ENCODE data around the gene PPP2CA. TPM values are rescaled to one million over a fixed set of nuclear protein-coding genes. Genes with fewer than 3 reads are reported as not detected.
"Not testable (repeated sequence)": the region's sequence is repeated elsewhere in the genome, so short reads cannot be mapped to it uniquely, and the experiment has no call there.

Gene PPP2CA
- polyA plus RNA-seq, 10 donors: 113 to 134 (median 125) TPM

GRCh38 chr5:134152173-134152832, 73.6 kb downstream of the PPP2CA start:
- DNase-seq: not testable (repeated sequence)

DNA sequence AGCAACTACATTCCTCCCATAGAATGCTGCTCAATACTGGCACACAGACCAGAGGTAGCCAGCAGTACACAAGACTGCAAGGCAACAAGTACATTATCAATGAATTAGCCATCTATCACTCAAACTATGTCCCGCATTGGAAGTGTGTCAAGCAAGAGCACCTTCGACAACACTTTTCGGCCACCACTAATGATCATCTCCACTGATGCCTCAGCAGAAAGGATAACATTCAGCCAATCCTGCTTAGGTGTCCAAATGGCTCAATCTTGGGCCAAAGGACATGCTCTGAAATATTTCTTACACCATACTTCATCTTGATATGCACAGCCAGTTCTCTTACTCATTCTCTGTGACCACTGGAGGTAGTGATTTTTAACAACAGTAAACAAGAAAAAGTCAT, 74.2 kb downstream of the PPP2CA start:
- DNase-seq: no peak

DNA sequence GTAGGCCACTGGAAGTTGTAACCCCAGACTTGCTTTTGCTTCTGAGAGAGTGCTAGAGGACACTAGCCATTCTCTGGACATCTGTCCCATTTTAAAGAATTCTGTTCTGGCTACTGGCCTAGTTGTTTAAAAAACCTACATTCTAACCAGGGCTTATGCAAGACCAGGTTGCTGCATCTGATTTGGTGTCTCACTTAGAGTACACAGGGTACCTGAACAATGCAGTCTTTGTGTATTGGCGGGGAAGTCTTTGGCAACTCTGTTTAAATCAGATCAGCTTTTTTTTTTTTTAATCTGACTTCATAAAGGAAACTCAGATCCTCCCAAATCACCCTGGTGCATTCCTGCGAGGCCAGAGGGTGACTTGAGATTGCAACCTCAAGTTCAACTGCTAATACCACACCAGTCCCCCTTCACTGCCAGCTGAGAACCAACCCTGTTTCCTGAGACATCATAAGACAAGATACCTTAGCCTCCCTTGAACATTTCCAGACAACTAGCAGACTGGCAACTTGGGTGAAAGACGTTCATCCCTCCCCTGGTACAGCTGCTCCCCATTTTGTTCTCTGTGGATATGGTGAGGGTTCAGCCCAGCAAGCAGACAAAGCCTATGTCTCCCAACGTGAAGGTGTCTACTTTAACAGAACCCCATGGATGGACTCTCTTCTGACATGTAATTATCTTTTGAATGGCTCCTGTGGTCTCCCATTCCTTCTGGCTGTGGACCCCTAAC, 76.1 kb downstream of the PPP2CA start:
- DNase-seq: no peak

DNA sequence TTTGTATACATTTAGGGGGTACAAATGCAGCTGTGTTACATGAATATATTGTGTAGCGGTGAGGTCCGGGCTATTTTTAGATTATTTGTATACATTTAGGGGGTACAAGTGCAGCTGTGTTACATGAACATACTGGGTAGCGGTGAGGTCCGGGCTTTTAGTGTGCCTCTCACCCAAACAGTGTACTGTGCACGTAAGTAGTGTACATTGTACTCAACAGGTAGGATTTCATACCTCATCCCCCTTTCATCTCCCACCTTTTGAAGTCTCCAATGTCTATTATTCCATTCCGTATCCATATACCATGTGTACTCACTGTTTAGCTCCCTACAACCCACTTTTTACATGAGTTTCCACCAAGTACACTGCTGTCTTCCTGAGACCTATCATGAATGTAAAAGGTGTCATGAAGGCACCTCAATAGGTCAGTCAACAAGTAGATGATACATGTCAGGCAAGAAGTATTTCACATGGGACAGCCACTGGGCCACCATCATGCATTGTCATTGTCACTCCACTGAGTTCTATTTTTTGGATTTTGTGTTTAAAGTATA, 76.8 kb downstream of the PPP2CA start:
- no peak for DNase-seq

- no peak for DNase-seq
Observed at GRCh38 chr5:134148316-134148715, 77.6 kb downstream of the PPP2CA start.

DNA sequence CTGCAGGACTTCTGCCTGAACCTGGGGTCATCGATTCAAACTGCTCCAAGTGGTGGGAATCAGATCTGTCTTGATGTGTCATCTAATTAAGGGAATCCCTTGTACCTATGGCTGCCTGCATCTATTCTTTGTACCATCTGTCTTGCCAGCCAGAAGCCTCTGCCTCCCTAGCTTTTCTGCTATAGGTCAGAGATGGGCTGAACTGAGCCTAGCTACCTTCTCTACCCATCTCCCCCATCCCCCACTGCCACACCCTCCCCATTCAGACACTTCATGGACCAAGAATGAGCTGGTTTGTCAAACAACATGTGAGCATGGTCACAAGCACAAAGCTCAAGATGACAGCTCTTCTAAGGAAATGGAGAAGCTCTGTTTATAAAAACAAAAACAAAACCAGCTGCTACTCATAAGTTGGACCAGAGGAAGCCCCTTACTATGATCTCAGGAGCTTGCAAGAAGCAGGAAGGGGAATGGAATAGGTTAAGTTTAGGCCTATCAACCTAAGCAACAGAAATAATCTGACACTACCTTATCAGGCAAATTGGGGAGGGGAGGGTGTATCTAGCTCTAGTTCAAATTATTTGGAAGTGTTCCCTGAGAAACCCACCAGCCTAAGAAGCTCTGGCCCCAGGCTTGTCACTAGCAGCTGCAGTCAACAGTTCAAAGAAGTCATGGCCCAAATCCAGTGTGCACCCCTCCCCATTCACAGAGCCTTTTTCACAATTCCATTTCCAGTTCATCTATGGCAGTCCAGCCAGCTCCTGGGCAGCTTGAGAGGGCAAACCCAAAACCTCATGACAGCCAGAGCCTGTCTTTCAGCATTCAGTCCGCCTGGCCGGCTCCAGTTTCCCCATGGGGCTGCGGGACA, 79.0 kb downstream of the PPP2CA start:
- no peak for DNase-seq

GRCh38 chr5:134145779-134146581, 79.9 kb downstream of the PPP2CA start:
- DNase-seq: peak; percentile 51 to 80 (median 71)

DNA sequence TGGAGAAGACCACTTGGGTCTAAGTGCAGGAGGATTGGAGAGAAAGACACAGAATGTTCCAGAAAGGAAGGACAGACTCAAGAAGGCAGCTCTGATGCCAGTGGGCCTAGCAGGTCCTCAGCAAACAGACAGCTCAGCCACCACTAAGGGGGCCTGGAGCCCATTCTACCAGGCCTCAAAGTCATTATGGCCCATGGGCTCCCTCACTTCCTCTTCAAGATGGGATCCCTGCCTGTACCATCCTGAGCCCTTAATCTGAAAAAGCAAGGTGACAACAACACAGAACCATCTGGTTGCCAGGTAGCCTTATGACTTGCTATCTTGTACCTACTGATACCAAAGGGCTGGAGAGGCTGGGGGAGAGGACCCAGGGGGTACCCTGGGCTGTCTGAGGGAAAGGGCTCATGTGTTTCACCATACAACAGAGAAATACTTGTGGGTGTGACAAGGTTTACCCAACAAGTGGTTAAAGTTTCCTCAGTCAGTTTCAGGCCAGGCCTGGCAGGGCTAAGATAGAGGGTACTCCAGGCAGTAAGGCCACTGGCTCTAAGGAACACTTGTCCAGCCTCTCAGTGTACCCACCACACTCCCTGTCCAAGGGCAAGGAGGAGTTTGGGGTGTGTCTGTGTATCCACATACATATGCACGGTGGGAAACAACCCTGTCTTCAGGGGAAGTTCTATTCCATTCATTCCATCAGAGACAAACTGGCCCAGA, 80.7 kb downstream of the PPP2CA start:
- DNase-seq: no peak

Other genes starting within 250 kb of the PPP2CA start
- 100 to 1,000 TPM; 194 to 257 (median 229) TPM for gene VDAC1, start 221.1 kb downstream of the PPP2CA start, polyA plus RNA-seq (ENCODE audit: insufficient read length in 10 of 10)
- 10 to 100 TPM in 1 of 10 donors, 1 to 10 TPM in 9; 1.7 to 24.2 (median 2.6) TPM for gene TCF7, start 111.4 kb downstream of the PPP2CA start, polyA plus RNA-seq (ENCODE audit: insufficient read length in 10 of 10)
- 100 to 1,000 TPM; 378 to 456 (median 405) TPM for gene SKP1, start 49.1 kb downstream of the PPP2CA start, polyA plus RNA-seq (ENCODE audit: insufficient read length in 10 of 10)
- gene CDKL3, start 141.1 kb upstream of the PPP2CA start, polyA plus RNA-seq (ENCODE audit: insufficient read length in 10 of 10): 1 to 10 TPM; 2.4 to 5.0 (median 4.2) TPM
- 100 to 1,000 TPM; 152 to 190 (median 166) TPM for gene UBE2B, start 145.5 kb upstream of the PPP2CA start, polyA plus RNA-seq (ENCODE audit: insufficient read length in 10 of 10)
- 10 to 100 TPM; 20.9 to 29.7 (median 25.7) TPM for gene CDKN2AIPNL, start 185.8 kb upstream of the PPP2CA start, polyA plus RNA-seq (ENCODE audit: insufficient read length in 10 of 10)

Data from muscle of back (tissue), 11 donors.